ENCODE results near the gene CHST1.

- TF ChIP-seq GATA2 (IDR thresholded peaks at IDR 0.05; ENCODE audit: low read depth, low read length) (no peak), GATA3 (IDR thresholded peaks at IDR 0.05; ENCODE audit: low read depth, low read length) (no peak)
Measured at GRCh38 chr11:45669146-45669545, 3.7 kb upstream of the CHST1 start.
